ENCODE measurements around the gene BTG2.
A peak's percentile ranks its signal among the peaks of the same experiment; 100 is the strongest.

BTG2 gene

GRCh38 chr1:203271962-203272632, 33.2 kb upstream of the BTG2 start:
- Mint-ChIP-seq H3K4me3 (no peak overlapping the region), H3K4me1 (peaks cover 17% of the 10 kb centered on the region), H3K9me3 (no peaks in the 10 kb centered on the region), H3K27ac (ENCODE audit: low read depth) (no peak overlapping the region), H3K27me3 (no peaks in the 10 kb centered on the region), H3K36me3 (ENCODE audit: insufficient read depth) (peaks cover 2% of the 10 kb centered on the region)
- ATAC-seq (replicated peaks; ENCODE audit: extremely low read depth, poor library complexity, severe bottlenecking) = no peak
- no peak for DNase-seq (ENCODE audit: low spot score in 2 of 2)

GRCh38 chr1:203272633-203273205, 32.6 kb upstream of the BTG2 start:
- Mint-ChIP-seq H3K4me3 (no peak overlapping the region), H3K4me1 (peaks cover 17% of the 10 kb centered on the region), H3K27me3 (no peaks in the 10 kb centered on the region), H3K27ac (ENCODE audit: low read depth) (no peak overlapping the region), H3K9me3 (no peaks in the 10 kb centered on the region), H3K36me3 (ENCODE audit: insufficient read depth) (no peaks in the 10 kb centered on the region)
- DNase-seq (ENCODE audit: low spot score in 2 of 2) (no peak), ATAC-seq (replicated peaks; ENCODE audit: extremely low read depth, poor library complexity, severe bottlenecking) (no peak)

GRCh38 chr1:203273206-203273868, 32.0 kb upstream of the BTG2 start:
- H3K4me3 Mint-ChIP-seq = no peak overlapping the region
- DNase-seq (ENCODE audit: low spot score in 2 of 2) (peak; percentile 86 to 92), ATAC-seq (replicated peaks; ENCODE audit: extremely low read depth, poor library complexity, severe bottlenecking) (peak; percentile 69)
- no peak overlapping the region for H3K27ac Mint-ChIP-seq (ENCODE audit: low read depth)
- no peaks in the 10 kb centered on the region for H3K27me3 Mint-ChIP-seq
- no peaks in the 10 kb centered on the region for H3K9me3 Mint-ChIP-seq
- no peaks in the 10 kb centered on the region for H3K36me3 Mint-ChIP-seq (ENCODE audit: insufficient read depth)
- H3K4me1 Mint-ChIP-seq = peaks cover 19% of the 10 kb centered on the region

GRCh38 chr1:203273869-203274602, 31.3 kb upstream of the BTG2 start:
- H3K4me3 Mint-ChIP-seq = no peak overlapping the region
- H3K4me1 Mint-ChIP-seq = peaks cover 23% of the 10 kb centered on the region
- no peak overlapping the region for H3K27ac Mint-ChIP-seq (ENCODE audit: low read depth)
- no peaks in the 10 kb centered on the region for H3K36me3 Mint-ChIP-seq (ENCODE audit: insufficient read depth)
- H3K27me3 Mint-ChIP-seq = no peaks in the 10 kb centered on the region
- DNase-seq (ENCODE audit: low spot score in 2 of 2) (no peak), ATAC-seq (replicated peaks; ENCODE audit: extremely low read depth, poor library complexity, severe bottlenecking) (no peak)
- H3K9me3 Mint-ChIP-seq = no peaks in the 10 kb centered on the region

GRCh38 chr1:203274603-203275381, 30.5 kb upstream of the BTG2 start:
- Mint-ChIP-seq H3K36me3 (ENCODE audit: insufficient read depth) (no peaks in the 10 kb centered on the region), H3K27ac (ENCODE audit: low read depth) (no peak overlapping the region), H3K4me1 (peaks cover 28% of the 10 kb centered on the region), H3K4me3 (no peak overlapping the region), H3K9me3 (no peaks in the 10 kb centered on the region), H3K27me3 (no peaks in the 10 kb centered on the region)
- DNase-seq (ENCODE audit: low spot score in 2 of 2) (no peak), ATAC-seq (replicated peaks; ENCODE audit: extremely low read depth, poor library complexity, severe bottlenecking) (no peak)

GRCh38 chr1:203275656-203276272, 29.6 kb upstream of the BTG2 start:
- no peaks in the 10 kb centered on the region for H3K36me3 Mint-ChIP-seq (ENCODE audit: insufficient read depth)
- no peak overlapping the region for H3K27ac Mint-ChIP-seq (ENCODE audit: low read depth)
- H3K4me3 Mint-ChIP-seq = no peak overlapping the region
- no peaks in the 10 kb centered on the region for H3K27me3 Mint-ChIP-seq
- H3K4me1 Mint-ChIP-seq = peaks cover 29% of the 10 kb centered on the region
- ATAC-seq (replicated peaks; ENCODE audit: extremely low read depth, poor library complexity, severe bottlenecking) (no peak), DNase-seq (ENCODE audit: low spot score in 2 of 2) (no peak)
- no peaks in the 10 kb centered on the region for H3K9me3 Mint-ChIP-seq

GRCh38 chr1:203276408-203276807, 28.9 kb upstream of the BTG2 start:
- Mint-ChIP-seq H3K27me3 (no peaks in the 10 kb centered on the region), H3K9me3 (no peaks in the 10 kb centered on the region), H3K4me1 (peaks cover 26% of the 10 kb centered on the region), H3K27ac (ENCODE audit: low read depth) (no peak overlapping the region), H3K36me3 (ENCODE audit: insufficient read depth) (no peaks in the 10 kb centered on the region), H3K4me3 (no peak overlapping the region)
- ATAC-seq (replicated peaks; ENCODE audit: extremely low read depth, poor library complexity, severe bottlenecking) (no peak), DNase-seq (ENCODE audit: low spot score in 2 of 2) (no peak)

- Mint-ChIP-seq H3K4me3 (no peak overlapping the region), H3K36me3 (ENCODE audit: insufficient read depth) (no peaks in the 10 kb centered on the region), H3K27me3 (no peaks in the 10 kb centered on the region), H3K9me3 (no peaks in the 10 kb centered on the region), H3K4me1 (peaks cover 26% of the 10 kb centered on the region), H3K27ac (ENCODE audit: low read depth) (peak overlapping the region; percentile 2)
- ATAC-seq (replicated peaks; ENCODE audit: extremely low read depth, poor library complexity, severe bottlenecking) (no peak), DNase-seq (ENCODE audit: low spot score in 2 of 2) (no peak)
Observed at GRCh38 chr1:203276916-203277545, 28.3 kb upstream of the BTG2 start.

- peaks cover 26% of the 10 kb centered on the region for H3K4me1 Mint-ChIP-seq
- peak; percentile 51 for ATAC-seq (replicated peaks; ENCODE audit: extremely low read depth, poor library complexity, severe bottlenecking)
- peak overlapping the region; percentile 8 for H3K27ac Mint-ChIP-seq (ENCODE audit: low read depth)
- no peaks in the 10 kb centered on the region for H3K9me3 Mint-ChIP-seq
- H3K36me3 Mint-ChIP-seq (ENCODE audit: insufficient read depth) = no peaks in the 10 kb centered on the region
- no peak overlapping the region for H3K4me3 Mint-ChIP-seq
- no peak for DNase-seq (ENCODE audit: low spot score in 2 of 2)
- H3K27me3 Mint-ChIP-seq = no peaks in the 10 kb centered on the region
Observed at GRCh38 chr1:203278082-203278884, 27.0 kb upstream of the BTG2 start.

- H3K36me3 Mint-ChIP-seq (ENCODE audit: insufficient read depth) = no peaks in the 10 kb centered on the region
- H3K9me3 Mint-ChIP-seq = no peaks in the 10 kb centered on the region
- DNase-seq (ENCODE audit: low spot score in 2 of 2) (no peak), ATAC-seq (replicated peaks; ENCODE audit: extremely low read depth, poor library complexity, severe bottlenecking) (no peak)
- H3K4me3 Mint-ChIP-seq = no peak overlapping the region
- peaks cover 26% of the 10 kb centered on the region for H3K4me1 Mint-ChIP-seq
- no peaks in the 10 kb centered on the region for H3K27me3 Mint-ChIP-seq
- H3K27ac Mint-ChIP-seq (ENCODE audit: low read depth) = peak overlapping the region; percentile 8
Observed at GRCh38 chr1:203278885-203279406, 26.4 kb upstream of the BTG2 start.

- Mint-ChIP-seq H3K9me3 (no peaks in the 10 kb centered on the region), H3K36me3 (ENCODE audit: insufficient read depth) (no peaks in the 10 kb centered on the region), H3K4me3 (no peak overlapping the region), H3K4me1 (peaks cover 26% of the 10 kb centered on the region), H3K27ac (ENCODE audit: low read depth) (no peak overlapping the region), H3K27me3 (no peaks in the 10 kb centered on the region)
- ATAC-seq (replicated peaks; ENCODE audit: extremely low read depth, poor library complexity, severe bottlenecking) (no peak), DNase-seq (ENCODE audit: low spot score in 2 of 2) (no peak)
Observed at GRCh38 chr1:203280061-203280460, 25.3 kb upstream of the BTG2 start.

All from central memory CD8-positive, alpha-beta T cell (primary cell).